Kidney (tissue), 14 donors: ENCODE results near the gene ATP6V1F. TPM values are rescaled to one million over a fixed set of nuclear protein-coding genes. Genes with fewer than 3 reads are reported as not detected.
A peak's percentile ranks its signal among the peaks of the same experiment; 100 is the strongest.

Experiments
- DNase-seq, 5 donors: peaks; one replicate each; pipeline ENCODE4 v3.0.0-alpha.2; 2013 to 2020
- FAIRE-seq: peaks from 2 replicates; lab custom pipeline; 2012; peaks lifted over from hg19 to GRCh38; lab: Jason Lieb, UNC
- H3K27ac ChIP-seq, 2 donors: one replicate each; pipeline ENCODE4 v1.7.0; 2013; ENCODE audit warnings: low read depth in 2 of 2, low read length in 2 of 2, inconsistent platforms in 1 of 2
- H3K27me3 ChIP-seq: one replicate; pipeline ENCODE4 v1.7.1; 2013; ENCODE audit warnings: low read length, inconsistent platforms; ENCODE audit not compliant: control insufficient read depth, insufficient read depth
- H3K36me3 ChIP-seq, 3 donors: one replicate each; pipeline versions ENCODE4 v1.7.0 to v1.7.1; 2013; ENCODE audit warnings: low read length in 3 of 3, control low read depth in 1 of 3, inconsistent platforms in 1 of 3; ENCODE audit not compliant: insufficient read depth in 3 of 3, control insufficient read depth in 2 of 3
- H3K4me1 ChIP-seq, 3 donors: one replicate each; pipeline versions ENCODE4 v1.7.0 to v1.7.1; 2013; ENCODE audit warnings: low read length in 3 of 3, inconsistent platforms in 1 of 3, low read depth in 1 of 3; ENCODE audit not compliant: control insufficient read depth in 2 of 3, insufficient read depth in 2 of 3
- H3K4me3 ChIP-seq, 3 donors: one replicate each; pipeline versions ENCODE4 v1.7.0 to v1.8.1; 2013; ENCODE audit warnings: low read length in 3 of 3, control low read depth in 1 of 3, inconsistent platforms in 1 of 3
- H3K9ac ChIP-seq, 3 donors: one replicate each; pipeline versions ENCODE4 v1.7.0 to v1.7.1; 2013; ENCODE audit warnings: low read length in 3 of 3, control low read depth in 1 of 3, inconsistent platforms in 1 of 3
- H3K9me3 ChIP-seq, 3 donors: one replicate each; pipeline versions ENCODE4 v1.7.0 to v1.7.1; 2013; ENCODE audit warnings: low read length in 3 of 3, control low read depth in 1 of 3, inconsistent platforms in 1 of 3; ENCODE audit not compliant: control insufficient read depth in 2 of 3, insufficient read depth in 1 of 3
- CTCF ChIP-seq: IDR thresholded peaks from 3 replicates; pipeline ENCODE4 v1.5.1; 2012; ENCODE audit warnings: mild to moderate bottlenecking, moderate library complexity, borderline replicate concordance; ENCODE audit not compliant: insufficient read depth; ENCODE audit errors: extremely low read depth
- intact Hi-C: fragments of 100-400 bp; cut with DNase I; formaldehyde crosslinking; loops from one replicate; pipeline ENCODE4 v1.11.1; 2022
- polyA plus RNA-seq: library from polyadenylated mRNA; stranded (reverse); fragments of 350-450 nt; fragmentation: Illumina TruSeq; extraction: RNeasy Lipid Tissue Mini Kit (QIAGEN cat#74804); gene quantifications from one replicate; pipeline ENCODE4 v1.2.3, GENCODE V29; 2014; ENCODE audit warnings: low read depth, low replicate concordance; ENCODE audit not compliant: insufficient read depth
- total RNA-seq: library from RNA; stranded (reverse); fragmentation: NEBNext Ultra II Directional; extraction: Animal tissue kit (Norgen Biotek cat#: 25700); gene quantifications from one replicate; pipeline ENCODE4 v1.2.1, GENCODE V29; 2021
- donor health status: control.
- donor health status: control.
- donor health status: control.
- donor health status: control.
- donor health status: control.
- donor health status: DM: yes; HTN: yes; CAD: no.
- donor health status: Normal renal cell carcinoma (clear cell type).

The ATP6V1F gene
- total and polyA plus RNA-seq, 2 donors from 2014 or later, result 161 to 684 TPM

GRCh38 chr7:128843938-128844621 is 18.6 kb upstream of the ATP6V1F start:
- Histone ChIP-seq H3K4me3 (no peak overlapping the region), H3K36me3 (no peaks in the 10 kb centered on the region), H3K27ac (no peak overlapping the region), H3K9ac (no peak overlapping the region), H3K9me3 (no peaks in the 10 kb centered on the region), H3K4me1 (no peaks in the 10 kb centered on the region), H3K27me3 (no peaks in the 10 kb centered on the region)
- intact Hi-C loops, result no loop called here
- DNase-seq (peak in 1 of 5 donors; percentile 67), FAIRE-seq (no peak)
- TF ChIP-seq CTCF, result no peak

GRCh38 chr7:128844777-128845311 is 17.8 kb upstream of the ATP6V1F start:
- no peak for FAIRE-seq
- no peak overlapping the region for H3K27ac ChIP-seq
- H3K36me3 ChIP-seq, result no peaks in the 10 kb centered on the region
- no peaks in the 10 kb centered on the region for H3K4me1 ChIP-seq
- H3K27me3 ChIP-seq, result no peaks in the 10 kb centered on the region
- no peak overlapping the region for H3K9ac ChIP-seq
- H3K9me3 ChIP-seq, result no peaks in the 10 kb centered on the region
- intact Hi-C loops, result no loop called here
- peak in 1 of 5 donors; percentile 64 for DNase-seq
- TF ChIP-seq CTCF, result no peak
- H3K4me3 ChIP-seq, result no peak overlapping the region

- Histone ChIP-seq H3K27ac (no peak overlapping the region), H3K4me3 (no peak overlapping the region), H3K9ac (no peak overlapping the region), H3K36me3 (no peaks in the 10 kb centered on the region), H3K4me1 (peaks cover 0 to 3% (median 0%) of the 10 kb centered on the region in 3 donors), H3K9me3 (no peaks in the 10 kb centered on the region), H3K27me3 (no peaks in the 10 kb centered on the region)
- TF ChIP-seq CTCF, result no peak
- intact Hi-C loops, result no loop called here
- DNase-seq, result peak in 1 of 5 donors; percentile 59
- FAIRE-seq, result no peak
These were observed 17.2 kb upstream of the ATP6V1F start for GRCh38 chr7:128845475-128845874.
